Upper lobe of left lung (tissue), 6 donors: ENCODE measurements around the gene LRRC56. TPM values are rescaled to one million over a fixed set of nuclear protein-coding genes. Genes with fewer than 3 reads are reported as not detected.

Source experiments
- ATAC-seq, 2 donors: fragments of 200-7000 bp; cut with Tn5 transposase; one replicate each; pipeline ENCODE4 v1.9.1; 2022; ENCODE audit warnings: mild to moderate bottlenecking in 2 of 2, moderate library complexity in 2 of 2; ENCODE audit not compliant: low FRiP score in 2 of 2
- DNase-seq, 2 donors: peaks; one replicate each; pipeline ENCODE4 v3.0.0-alpha.2; 2019 to 2020
- H3K27ac ChIP-seq, 4 donors: fragments of 200-600 bp; sonication (generic); one replicate each; pipeline ENCODE4 v1.5.1; 2016 to 2019
- H3K27me3 ChIP-seq, 4 donors: fragments of 200-600 bp; sonication (generic); one replicate each; pipeline ENCODE4 v1.5.1; 2017 to 2019
- H3K36me3 ChIP-seq, 4 donors: fragments of 200-600 bp; sonication (generic); one replicate each; pipeline ENCODE4 v1.5.1; 2016 to 2019
- H3K4me1 ChIP-seq, 4 donors: fragments of 200-600 bp; sonication (generic); one replicate each; pipeline ENCODE4 v1.5.1; 2018 to 2019
- H3K4me3 ChIP-seq, 4 donors: fragments of 200-600 bp; sonication (generic); one replicate each; pipeline ENCODE4 v1.5.1; 2017 to 2019; ENCODE audit warnings: mild to moderate bottlenecking in 2 of 4, moderate library complexity in 1 of 4
- H3K9me3 ChIP-seq, 4 donors: fragments of 200-600 bp; sonication (generic); one replicate each; pipeline ENCODE4 v1.5.1; 2018 to 2019
- EP300 ChIP-seq, 4 donors: sonication (generic); formaldehyde crosslinking; IDR thresholded peaks; one replicate each; pipeline ENCODE4 v1.5.1; 2017; ENCODE audit warnings: antibody characterized with exemption in 4 of 4, control low read depth in 2 of 4
- POLR2A ChIP-seq, 4 donors: fragments of 450-650 bp; IDR thresholded peaks; one replicate each; pipeline ENCODE4 v1.5.1; 2016 to 2017; ENCODE audit warnings: antibody characterized with exemption in 4 of 4, mild to moderate bottlenecking in 2 of 4
- POLR2AphosphoS5 ChIP-seq, 2 donors: sonication (generic); formaldehyde crosslinking; IDR thresholded peaks; one replicate each; pipeline ENCODE4 v1.5.1; 2017; ENCODE audit warnings: antibody characterized with exemption in 2 of 2
- WGBS, 2 donors: methylation state at CpG; one replicate each; pipeline ENCODE4 v1.1.5; 2017 to 2018; 5-methylcytosine and 5-hydroxymethylcytosine counted together
- total RNA-seq, 6 donors: library from RNA; depleted of rRNA in 4 of 6; stranded (reverse); fragments of >200 nt in 4 of 6; gene quantifications; one replicate each; pipeline versions ENCODE4 v1.1.0 to v1.2.1, GENCODE V29; 2016 to 2021
- TF ChIP-seq, protein P1 (sequence below), 6 experiments: fragments of 450-650 bp in 4 of 6; fragments of 200-600 bp in 2 of 6; sonication (generic) in 2 of 6; IDR thresholded peaks; one replicate each; pipeline ENCODE4 v1.5.1; 2016 to 2019; ENCODE audit warnings: antibody characterized with exemption in 6 of 6
- donor health status: DM: no; HTN: no; CAD: no; lungs with moderate emphysema.
- donor health status: DM: no; HTN: yes; CAD: no; lungs with severe emphysema.

Gene LRRC56
- total RNA-seq, 6 donors from 2014 or later: 3.5 to 11.5 (median 5.8) TPM

DNA sequence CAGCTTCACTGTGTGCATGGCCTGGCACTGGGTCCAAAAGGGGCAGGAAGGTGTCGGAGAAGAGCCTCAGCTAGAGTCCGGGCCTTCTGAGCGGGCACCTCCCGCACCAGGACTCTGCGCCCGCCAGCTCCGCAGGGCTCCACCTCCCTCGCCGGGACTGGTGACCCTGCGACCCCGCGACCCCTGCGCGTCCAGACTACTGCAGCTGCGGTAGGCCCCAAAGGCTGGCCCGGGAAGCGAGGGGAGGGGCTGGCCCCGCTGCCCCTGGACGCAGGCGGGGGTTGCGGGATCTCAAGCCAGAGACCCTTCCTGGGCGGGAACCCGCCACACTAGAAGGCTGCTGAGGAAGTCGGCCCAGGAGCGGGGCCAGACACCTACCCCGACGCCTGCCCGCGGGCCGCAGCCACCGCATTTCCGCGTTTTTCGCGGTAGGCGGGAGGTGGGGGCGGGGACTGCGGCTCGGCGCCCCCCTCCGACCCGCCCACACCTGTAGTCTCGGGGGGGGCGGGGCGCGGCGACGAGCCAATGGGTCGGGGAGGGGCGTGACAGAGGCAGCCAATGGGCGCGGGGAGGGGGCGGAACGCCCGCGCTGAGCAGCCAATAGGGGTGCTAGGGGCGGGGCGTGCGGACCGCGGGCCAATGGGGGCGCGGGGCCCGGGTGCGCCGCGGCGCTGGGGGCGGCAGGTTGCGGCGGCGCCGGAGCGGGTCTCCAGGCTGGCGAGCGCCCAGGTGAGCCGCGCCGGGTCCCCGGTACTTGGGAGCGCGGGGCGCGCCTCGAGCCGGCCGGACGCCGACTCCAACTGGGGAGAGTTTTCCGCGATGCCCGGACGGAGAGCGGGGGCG, 23.2 kb downstream of the LRRC56 start, which contains the start of the genes LMNTD2 and RASSF7:
LMNTD2 (minus strand) TSS at position 434 of the 843 bp plus-strand sequence; CDS start at position 412, 22 bp downstream.
RASSF7 (plus strand) TSS at position 666 of the 843 bp plus-strand sequence. CDS start 799 bp downstream, outside the sequence.
- peak within 1 kb of the TSS; percentile 86 to 92 (median 90) for H3K27ac ChIP-seq
- H3K9me3 ChIP-seq: no peaks in the 10 kb centered on the region
- H3K27me3 ChIP-seq: peaks cover 1 to 10% (median 7%) of the 10 kb centered on the region in 4 donors
- H3K36me3 ChIP-seq: peaks cover 0 to 14% (median 0%) of the 10 kb centered on the region in 4 donors
- TF ChIP-seq POLR2A (IDR thresholded peaks at IDR 0.05) (peak in 2 of 4 donors; percentile 40 to 77), EP300 (IDR thresholded peaks at IDR 0.05) (no peak), POLR2AphosphoS5 (IDR thresholded peaks at IDR 0.05) (peak; percentile 44 to 68)
- TF ChIP-seq, protein P1, sequence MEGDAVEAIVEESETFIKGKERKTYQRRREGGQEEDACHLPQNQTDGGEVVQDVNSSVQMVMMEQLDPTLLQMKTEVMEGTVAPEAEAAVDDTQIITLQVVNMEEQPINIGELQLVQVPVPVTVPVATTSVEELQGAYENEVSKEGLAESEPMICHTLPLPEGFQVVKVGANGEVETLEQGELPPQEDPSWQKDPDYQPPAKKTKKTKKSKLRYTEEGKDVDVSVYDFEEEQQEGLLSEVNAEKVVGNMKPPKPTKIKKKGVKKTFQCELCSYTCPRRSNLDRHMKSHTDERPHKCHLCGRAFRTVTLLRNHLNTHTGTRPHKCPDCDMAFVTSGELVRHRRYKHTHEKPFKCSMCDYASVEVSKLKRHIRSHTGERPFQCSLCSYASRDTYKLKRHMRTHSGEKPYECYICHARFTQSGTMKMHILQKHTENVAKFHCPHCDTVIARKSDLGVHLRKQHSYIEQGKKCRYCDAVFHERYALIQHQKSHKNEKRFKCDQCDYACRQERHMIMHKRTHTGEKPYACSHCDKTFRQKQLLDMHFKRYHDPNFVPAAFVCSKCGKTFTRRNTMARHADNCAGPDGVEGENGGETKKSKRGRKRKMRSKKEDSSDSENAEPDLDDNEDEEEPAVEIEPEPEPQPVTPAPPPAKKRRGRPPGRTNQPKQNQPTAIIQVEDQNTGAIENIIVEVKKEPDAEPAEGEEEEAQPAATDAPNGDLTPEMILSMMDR (IDR thresholded peaks at IDR 0.05): peak in 2 of 6 experiments; percentile 6 to 23
- 0 to 3% methylated on average over 9 to 12 of the region's 95 CpGs for WGBS, 2 donors
- peak; percentile 93 to 94 for ATAC-seq
- DNase-seq: peak; percentile 93 to 98
- H3K4me3 ChIP-seq: peak within 1 kb of the TSS; percentile 78 to 100 (median 95)
- H3K4me1 ChIP-seq: peaks cover 26 to 57% (median 44%) of the 10 kb centered on the region in 4 donors

DNA sequence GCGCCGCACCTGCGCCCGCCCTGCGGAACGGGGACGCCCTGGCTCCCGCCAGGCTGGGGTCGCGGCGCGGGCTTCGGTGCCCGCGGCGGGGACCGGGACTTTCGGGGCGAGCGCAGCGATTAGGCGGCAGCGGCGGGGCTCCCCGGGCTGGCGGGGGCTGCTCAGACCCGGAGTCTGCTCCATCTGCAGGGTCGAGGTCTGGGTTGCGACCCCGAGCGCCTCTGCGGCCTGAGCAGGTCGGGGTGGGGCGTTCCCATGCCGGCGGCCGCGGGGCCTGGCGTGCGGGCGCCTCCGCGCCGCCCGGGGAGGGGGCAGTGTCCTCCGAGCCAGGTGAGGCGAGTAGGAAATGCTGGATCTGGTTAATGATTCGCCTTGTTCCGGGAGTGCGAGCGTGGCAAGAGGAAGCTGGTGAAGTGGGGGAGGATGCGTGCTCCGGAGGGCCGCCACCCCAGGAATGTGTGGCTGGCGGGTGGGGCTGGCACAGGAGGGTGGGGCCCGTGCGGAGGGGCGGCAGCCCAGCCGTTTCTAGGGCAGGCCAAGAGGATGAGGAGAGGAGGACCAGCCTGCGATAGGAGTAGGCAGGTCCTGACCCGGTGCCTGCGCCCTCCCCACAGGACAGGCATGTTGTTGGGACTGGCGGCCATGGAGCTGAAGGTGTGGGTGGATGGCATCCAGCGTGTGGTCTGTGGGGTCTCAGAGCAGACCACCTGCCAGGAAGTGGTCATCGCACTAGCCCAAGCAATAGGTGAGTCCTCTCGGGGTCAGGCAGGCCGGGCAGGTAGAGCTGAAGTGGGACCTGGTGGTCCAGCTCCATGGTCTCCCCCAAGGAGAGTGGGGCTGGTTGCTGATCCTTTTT, 24.0 kb downstream of the LRRC56 start:
- Histone ChIP-seq H3K9me3 (no peaks in the 10 kb centered on the region), H3K4me1 (peaks cover 19 to 53% (median 38%) of the 10 kb centered on the region in 4 donors), H3K4me3 (peak overlapping the region; percentile 78 to 100 (median 95)), H3K27me3 (peaks cover 1 to 5% (median 2%) of the 10 kb centered on the region in 4 donors), H3K27ac (peak overlapping the region; percentile 56 to 92 (median 90)), H3K36me3 (peaks cover 0 to 14% (median 0%) of the 10 kb centered on the region in 4 donors)
- WGBS, 2 donors: 10 to 52% methylated on average over 9 to 40 of the region's 67 CpGs
- TF ChIP-seq POLR2AphosphoS5 (IDR thresholded peaks at IDR 0.05): peak; percentile 8 to 24
- peak in 2 of 4 donors; percentile 50 to 77 for TF ChIP-seq POLR2A (IDR thresholded peaks at IDR 0.05)
- peak in 1 of 4 donors; percentile 38 for TF ChIP-seq EP300 (IDR thresholded peaks at IDR 0.05)
- TF ChIP-seq, protein P1 (IDR thresholded peaks at IDR 0.05): peak in 1 of 6 experiments; percentile 14
- DNase-seq: peak; percentile 90 to 91
- ATAC-seq: peak; percentile 28 to 81

DNA sequence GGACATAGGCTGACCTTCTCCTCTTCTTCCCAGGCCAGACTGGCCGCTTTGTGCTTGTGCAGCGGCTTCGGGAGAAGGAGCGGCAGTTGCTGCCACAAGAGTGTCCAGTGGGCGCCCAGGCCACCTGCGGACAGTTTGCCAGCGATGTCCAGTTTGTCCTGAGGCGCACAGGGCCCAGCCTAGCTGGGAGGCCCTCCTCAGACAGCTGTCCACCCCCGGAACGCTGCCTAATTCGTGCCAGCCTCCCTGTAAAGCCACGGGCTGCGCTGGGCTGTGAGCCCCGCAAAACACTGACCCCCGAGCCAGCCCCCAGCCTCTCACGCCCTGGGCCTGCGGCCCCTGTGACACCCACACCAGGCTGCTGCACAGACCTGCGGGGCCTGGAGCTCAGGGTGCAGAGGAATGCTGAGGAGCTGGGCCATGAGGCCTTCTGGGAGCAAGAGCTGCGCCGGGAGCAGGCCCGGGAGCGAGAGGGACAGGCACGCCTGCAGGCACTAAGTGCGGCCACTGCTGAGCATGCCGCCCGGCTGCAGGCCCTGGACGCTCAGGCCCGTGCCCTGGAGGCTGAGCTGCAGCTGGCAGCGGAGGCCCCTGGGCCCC, 24.8 kb downstream of the LRRC56 start:
- DNase-seq (peak in 1 of 2 donors; percentile 84), ATAC-seq (no peak)
- 76 to 94% methylated on average over 12 to 14 of the region's 29 CpGs for WGBS, 2 donors
- Histone ChIP-seq H3K9me3 (no peaks in the 10 kb centered on the region), H3K27me3 (peaks cover 0 to 5% (median 0%) of the 10 kb centered on the region in 4 donors), H3K4me3 (peak overlapping the region in 3 of 4 donors; percentile 92 to 100 (median 98)), H3K27ac (peak overlapping the region; percentile 9 to 92 (median 54)), H3K36me3 (peaks cover 0 to 14% (median 0%) of the 10 kb centered on the region in 4 donors), H3K4me1 (peaks cover 19 to 58% (median 39%) of the 10 kb centered on the region in 4 donors)
- TF ChIP-seq POLR2AphosphoS5 (IDR thresholded peaks at IDR 0.05) (no peak), POLR2A (IDR thresholded peaks at IDR 0.05) (no peak), EP300 (IDR thresholded peaks at IDR 0.05) (no peak)
- TF ChIP-seq, protein P1 (IDR thresholded peaks at IDR 0.05): no peak
